Stimulated activated CD8-positive, alpha-beta memory T cell treated with anti-CD3 and anti-CD28 coated beads, Interleukin-4, amount 100 ng/mL, for 1 hour (primary cell): ENCODE results near the gene EVX1.

Source experiments
- DNase-seq, 2 donors: peaks; one replicate each; pipeline ENCODE4 v3.0.0-alpha.2; 2020; ENCODE audit warnings: low read depth in 2 of 2, low spot score in 1 of 2

EVX1 gene

DNA sequence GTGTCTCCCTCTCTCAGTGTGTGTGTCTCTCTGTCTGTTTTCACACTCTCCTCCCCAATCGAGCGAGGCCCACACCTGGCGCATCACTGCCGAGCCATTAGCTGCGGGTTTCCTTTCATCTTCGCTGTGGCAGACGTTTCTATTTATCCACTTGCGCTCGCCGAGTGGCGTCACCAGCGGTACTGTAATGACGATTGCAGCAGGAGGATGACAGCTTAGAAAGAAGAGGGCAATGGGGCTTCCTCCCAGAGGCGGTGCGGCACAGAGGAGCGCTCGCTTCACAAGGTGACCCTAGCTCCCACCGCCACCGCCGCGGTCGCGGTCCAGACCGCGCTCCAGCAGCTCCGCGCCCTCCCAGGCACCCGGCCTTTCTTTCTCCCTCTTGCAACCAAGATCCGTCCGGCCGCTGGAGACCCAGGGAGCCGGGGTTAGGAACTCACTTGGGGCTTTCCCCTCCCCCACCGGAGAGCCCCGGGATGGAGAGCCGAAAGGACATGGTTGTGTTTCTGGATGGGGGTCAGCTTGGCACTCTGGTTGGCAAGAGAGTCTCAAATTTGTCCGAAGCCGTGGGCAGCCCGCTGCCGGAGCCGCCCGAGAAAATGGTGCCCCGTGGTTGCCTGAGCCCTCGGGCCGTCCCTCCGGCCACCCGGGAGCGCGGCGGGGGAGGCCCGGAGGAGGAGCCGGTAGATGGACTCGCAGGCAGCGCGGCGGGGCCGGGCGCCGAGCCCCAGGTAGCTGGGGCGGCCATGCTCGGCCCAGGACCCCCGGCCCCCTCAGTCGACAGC is at the start of gene EVX1:
Gene EVX1, plus strand, starts transcription at position 248 of the 785 bp plus-strand sequence. Its CDS starts 229 bp downstream, at position 477.
- DNase-seq, result no peak

DNA sequence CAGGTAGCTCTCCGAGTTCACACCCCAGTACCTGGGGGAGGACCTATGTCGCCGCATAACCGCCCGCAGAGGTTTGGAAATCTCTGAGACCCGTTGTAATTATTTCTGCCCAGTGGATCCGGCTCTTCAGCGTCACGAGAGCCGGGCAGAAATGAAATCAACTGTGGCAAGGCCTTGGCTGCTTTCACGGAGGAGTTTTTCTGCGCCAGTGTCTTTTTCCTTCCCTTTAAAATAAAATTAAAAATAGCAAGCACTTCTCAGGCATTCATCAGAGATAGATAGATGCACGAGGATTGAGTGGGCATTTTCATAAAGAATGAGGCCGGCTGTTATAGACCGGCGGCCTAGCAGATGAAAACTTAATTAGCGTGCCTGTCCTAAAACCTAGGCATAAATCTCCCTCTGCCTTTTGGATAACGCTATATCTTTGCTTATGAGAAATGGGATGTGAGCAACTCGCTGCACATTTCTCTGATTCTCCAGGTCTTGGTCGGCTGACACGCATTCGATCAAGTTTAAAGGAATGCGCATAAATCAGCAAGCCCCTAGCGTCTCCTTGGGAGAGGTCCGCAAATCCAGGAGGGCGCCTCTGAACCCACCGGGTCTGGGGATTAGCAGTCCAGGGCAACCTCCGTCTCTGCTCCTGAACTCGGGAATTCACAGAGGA is 49.1 kb upstream of the EVX1 start:
- no peak for DNase-seq

DNA sequence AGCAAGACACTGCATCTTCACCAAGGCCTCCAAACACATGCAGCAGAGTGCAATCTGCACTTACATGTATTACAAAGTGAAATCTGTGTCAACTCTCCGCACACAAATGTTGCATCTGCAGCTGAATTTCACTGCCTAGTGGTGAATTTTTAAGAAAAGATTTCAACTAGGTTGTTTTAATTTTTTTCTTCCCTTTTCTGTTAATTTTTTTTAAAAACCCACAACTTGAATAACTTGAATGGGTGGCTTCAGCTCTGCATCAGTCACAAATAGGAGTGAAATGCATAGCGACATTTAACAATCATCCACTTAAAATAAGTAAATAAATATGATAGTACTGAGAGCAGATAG is 48.6 kb upstream of the EVX1 start:
- DNase-seq, result no peak

DNA sequence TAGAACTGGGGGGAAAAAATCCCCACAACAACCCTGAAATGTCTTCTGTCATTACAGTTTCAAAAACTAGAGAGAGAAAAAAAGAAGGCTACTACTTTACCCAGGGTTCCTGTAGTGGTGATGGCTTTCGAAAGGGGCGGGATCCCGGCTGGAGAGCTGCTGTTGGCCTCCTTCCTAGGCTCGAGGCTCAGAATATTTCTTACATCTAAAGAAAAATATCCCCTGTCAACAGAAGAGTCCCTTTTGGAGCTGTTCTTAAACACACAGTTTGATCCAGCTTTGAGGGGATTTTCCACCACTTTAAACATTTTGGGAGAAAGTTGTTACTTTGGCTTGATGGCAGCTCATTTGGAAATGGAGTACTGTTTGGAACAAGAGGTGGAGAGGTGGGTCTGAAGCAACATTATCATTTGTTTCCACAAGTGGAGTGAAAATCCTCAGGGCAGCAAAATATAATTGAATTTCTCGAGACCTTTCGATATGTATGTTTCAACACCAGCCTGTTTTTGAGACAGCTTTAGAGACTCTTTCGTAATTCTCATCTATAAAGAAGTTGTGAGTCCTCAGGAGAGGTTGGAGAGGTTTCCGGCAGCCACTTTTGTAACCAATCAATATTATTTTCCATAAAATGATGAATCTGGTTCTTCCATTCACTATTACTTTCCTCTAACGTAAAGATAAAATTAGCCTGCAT is 47.8 kb upstream of the EVX1 start:
- no peak for DNase-seq

DNA sequence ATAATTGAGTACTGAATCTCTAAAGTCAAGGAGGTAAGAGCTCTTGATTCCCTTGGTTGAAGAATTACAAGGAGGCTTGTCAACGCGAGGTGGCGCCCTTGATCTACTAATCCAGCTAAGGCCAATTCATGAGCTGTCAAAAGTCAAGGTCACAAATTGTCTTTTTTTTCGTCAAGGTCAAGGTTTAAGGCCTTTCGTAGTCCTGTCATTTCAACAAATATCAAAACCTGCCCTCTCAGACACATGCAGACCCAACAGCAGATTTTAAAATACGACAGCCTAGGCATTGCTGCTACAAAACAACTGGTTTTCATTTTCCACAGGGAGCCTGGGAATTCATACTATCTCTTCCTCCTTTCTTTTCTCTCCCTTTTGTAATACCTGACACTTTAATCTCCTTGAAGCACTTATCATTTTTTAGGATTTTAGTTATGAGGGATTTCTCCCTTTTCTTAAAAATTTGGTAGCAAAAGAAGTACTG is 46.3 kb upstream of the EVX1 start:
- DNase-seq, result peak; percentile 58 to 75

DNA sequence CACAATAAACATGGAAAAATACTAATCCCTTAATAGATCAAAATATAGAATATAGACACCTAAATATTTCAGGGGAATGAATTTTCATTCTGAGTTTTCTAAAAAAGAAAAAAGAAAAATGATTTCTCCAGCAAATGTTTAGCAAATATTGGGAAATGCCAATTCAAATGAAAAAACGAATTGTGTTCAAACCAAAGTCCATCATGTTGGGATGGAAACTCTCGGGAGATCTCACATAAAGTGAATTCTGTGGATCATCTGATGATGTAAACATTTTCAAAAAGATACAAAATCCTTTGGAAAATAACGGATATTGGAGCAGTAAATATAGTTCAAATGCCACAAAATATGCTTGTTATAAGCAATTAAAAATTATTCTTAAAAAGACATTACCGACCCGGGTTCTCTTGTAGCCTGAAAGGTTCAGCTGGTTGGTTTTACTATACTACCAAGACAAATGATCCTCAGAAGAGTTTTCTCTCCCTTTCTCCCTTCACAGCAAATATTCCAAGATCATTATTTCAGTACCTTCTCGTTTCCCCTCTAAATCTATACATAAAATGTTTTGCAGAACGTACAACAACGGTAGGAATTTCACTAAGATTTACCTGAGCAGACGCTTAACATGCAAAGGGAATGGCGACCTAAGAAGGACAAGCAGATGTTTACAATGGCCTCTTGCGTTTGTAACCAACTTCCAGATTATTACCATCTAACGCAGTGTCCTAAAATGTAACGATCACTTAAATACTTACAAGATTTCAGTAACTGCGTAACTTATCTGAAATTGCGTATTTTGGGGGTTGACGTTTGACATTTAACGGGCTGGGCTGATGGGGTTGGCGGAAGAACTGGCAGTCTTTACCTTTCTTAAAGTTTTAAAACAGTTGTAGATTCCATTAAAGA is 45.2 kb upstream of the EVX1 start:
- DNase-seq, result no peak

DNA sequence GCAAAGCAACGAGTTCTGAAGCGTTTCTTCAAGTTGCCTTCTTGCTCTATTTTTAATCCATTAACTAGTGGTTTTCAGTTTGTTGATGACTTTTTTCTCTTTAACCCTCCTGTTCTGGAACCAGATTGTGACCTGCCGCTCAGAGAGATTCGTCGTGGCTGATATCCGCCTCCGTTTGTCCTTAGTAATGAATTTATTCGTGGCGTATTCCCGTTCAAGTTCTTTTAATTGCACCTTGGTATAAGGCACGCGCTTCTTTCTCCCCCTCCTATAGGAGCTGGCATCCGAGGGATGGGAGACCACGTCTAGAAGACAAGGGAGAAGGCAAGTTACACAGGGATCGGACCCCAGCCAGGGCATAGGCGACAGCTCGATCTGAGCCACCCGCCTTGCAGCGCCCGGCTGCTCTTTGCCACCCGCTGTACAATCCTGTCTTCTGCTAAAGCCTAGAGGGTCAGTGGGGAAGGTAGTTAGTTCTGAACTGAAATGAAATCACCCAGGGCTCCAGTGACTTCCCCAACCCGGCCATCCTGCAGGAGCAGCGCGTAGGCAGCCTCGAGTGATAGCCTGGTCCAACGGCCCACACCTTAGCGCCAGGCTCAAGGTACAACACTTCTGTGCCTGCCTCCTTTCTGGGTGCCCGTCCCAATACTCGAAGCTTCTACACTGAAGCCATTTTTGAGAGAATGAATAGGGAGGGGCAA is 44.3 kb upstream of the EVX1 start:
- no peak for DNase-seq

DNA sequence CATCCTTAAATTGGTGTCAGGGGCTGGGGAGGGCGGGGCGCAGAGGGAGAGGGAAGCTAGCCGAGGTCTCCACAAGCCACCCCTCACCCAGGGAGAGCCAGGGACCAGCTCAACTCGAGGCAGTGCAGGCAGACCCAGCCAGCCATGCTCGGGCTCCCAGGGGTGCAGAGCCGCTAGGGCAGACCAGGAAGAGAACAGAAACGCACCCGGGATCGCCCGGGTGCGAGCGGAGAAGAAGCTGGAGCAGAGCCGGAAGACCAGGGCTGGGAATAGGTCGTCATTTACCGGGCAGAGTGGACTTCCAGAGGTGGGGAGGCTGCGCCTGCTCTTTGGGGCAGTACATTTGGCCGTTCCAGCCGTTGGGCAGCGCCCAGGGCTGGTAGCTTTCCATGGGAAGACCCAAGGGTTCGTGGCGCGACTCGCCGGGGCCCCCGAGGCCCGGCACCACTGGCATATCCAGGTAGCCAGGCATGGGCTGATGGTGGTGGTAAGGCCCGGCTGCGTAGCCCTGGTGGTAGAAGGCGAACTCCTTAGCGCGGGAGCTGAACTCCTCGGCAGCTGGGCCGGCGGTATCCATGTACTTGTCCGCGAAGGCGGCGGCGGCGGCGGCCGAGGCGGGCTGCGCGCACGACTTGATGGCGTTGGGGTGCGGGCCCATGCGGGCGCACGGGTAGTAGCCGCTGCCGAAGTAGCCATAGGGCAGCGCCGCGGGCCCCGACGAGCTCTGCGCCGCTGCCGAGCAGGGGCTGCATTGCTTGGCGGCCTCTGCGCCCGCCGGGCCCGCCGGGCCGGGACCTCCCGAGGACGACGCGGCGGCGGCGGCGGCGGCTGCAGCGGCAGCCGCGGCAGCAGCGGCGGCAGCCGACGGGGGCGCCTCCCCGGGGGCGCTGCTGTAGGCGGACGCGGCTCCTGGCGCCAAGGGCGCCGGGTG is 43.5 kb upstream of the EVX1 start:
- DNase-seq, result no peak

DNA sequence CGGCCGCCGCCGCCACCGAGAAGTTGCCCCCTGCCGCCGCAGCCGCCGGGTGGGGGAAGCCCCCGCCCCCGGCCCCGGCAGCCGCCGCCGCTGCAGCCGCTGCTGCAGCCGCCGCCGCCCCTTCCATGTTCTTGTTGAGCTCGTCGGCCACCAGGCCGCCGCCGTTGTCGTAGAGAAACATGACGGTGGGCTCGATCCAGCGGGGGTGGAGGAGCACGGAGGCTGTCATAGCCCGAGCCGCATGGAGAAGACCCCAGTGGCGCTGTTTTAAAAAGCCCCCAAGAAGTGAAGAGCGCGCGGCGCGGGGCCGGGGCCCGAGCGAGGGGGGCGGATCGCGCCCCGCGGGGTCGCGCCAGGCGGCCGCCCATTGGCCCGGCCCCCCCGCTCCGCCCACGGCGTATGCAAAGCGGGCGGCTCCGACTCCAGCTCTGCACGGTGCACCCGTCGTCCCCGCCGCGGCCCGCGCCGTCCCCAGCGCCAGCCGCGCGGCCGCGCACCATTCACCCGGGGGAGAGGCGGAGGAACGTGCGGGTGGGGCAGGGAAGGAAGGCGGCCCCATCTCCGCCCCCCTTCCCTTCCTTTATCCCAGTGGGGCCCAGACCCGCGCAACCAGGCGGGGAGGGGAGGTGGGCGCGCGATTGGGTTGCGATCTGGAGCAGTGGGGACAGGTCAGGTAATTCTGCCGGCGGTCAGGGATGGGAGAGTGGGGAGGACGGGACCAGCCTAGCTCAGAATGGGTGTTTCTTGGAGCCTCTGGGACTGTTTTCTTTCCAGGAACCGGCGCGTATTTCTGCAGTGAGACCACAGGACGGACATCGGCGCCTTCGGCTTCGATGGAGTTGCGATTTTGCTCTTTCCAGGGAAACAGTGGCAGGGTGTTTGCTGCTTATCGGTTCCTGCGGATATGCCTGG is 42.5 kb upstream of the EVX1 start, which contains the start of gene HOXA13:
Gene HOXA13, minus strand, starts transcription at position 243 of the 912 bp plus-strand sequence. Its CDS starts 14 bp downstream, at position 229.
- DNase-seq, result no peak

DNA sequence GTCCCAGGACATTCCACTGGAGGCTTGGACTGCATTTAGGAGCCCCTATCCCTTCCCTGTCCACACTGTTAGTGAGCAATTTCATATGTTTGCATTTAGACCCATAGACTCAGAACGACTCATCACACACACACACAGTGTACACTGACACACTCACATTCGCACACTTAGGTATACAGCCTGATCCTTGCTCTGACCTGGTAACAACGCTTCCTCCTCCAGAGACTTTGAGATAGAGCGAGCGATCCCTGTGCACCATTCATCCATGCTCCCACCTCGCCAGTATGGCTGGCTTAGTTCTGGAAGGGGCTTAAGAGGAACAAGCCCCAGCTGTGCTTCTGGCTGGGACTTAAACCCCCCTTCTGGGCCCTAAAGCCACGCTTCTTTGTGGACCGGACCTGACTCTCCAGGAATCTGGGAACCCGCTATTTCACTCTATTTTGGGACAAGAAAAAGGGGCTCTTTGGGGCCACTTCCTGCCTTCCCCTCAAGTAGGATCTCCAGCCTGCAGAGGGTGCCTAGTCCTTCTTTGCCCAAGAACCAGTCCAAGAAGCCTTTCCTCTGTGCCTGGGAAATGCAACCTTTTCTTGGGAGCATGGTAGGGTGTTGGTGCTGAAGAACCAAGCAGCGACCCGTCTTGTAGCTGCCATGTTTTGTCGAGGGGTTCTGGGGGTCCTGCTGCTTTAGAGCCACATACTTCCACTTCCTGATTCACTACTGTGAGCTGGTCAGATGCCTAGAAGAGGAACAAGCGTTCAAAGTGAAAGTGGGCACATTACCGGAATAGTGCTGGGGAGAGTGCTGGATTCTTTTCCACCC is 41.6 kb upstream of the EVX1 start:
- no peak for DNase-seq

DNA sequence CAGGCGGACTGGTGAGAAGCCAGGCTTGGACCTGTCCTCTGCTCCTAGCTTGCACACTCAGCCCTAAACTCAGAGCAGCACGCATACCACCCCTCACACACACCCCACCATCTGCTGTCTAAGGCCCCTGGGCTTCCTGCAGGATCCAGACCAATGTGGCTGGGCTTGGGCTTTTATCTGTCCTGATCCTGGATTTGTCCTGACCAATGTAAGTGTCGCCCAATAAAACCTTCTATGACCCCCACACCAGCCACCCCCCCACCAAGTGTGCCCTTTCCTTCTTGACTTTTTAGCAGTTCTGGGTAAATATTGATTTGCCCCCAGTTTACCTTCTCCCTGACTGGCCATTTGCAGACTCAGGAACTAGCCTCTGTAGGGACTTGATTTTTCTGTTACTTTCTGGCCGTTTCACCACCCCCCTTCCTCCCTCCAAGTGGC is 41.0 kb upstream of the EVX1 start:
- DNase-seq, result no peak

DNA sequence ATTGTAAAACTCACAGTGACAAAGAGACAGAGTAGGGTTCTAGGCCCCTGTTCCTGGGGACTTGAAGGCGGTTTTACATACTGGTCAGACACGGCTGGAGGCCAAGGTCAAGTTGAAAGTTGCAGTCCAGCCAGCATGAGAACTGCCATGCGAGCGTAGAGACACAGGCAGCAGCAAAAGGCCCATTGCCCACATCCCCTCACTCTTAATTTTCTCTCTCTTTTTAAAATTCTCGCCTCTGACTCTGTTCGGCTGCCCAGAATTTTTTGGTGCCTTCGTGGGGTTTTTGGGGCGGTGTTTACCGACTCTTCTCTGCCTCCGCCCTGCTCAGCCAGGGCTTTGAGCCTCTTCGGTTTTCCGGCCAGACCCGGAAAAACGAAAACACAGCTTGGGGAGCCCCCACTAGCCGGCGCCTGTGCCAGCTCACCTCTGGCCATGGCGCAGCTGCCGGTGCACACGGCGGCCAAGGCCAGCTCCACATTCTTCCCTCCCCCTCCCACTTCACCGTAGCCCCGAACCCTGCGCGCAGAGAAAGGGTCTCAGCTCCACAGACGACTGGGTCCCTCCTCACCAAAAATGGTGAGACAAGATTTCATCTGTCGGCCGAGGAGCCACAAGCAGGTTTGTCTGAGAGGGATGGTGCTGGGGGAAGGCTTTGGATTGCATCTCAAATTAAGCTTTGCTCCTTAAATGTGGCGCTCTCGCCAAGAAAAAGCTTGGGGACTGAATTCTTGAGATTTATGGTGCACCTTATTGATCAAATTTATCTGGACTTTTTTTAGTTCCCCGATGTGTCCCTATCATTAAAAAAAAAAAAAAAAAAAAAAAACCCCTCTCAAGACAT is 40.4 kb upstream of the EVX1 start:
- no peak for DNase-seq

DNA sequence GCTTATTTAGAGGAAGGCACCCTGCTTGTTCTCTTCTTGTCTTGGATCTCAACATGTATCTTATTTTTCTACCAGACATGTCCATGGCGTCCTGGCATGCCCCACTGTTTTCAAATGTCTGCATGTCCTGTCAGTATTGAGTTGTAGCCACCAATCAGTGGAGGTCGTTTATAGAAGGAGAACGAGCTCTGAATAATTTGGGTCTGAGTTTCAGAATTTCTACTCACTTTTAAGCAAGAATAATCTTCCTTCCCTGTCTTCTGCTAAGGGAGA is 39.8 kb upstream of the EVX1 start:
- DNase-seq, result no peak

DNA sequence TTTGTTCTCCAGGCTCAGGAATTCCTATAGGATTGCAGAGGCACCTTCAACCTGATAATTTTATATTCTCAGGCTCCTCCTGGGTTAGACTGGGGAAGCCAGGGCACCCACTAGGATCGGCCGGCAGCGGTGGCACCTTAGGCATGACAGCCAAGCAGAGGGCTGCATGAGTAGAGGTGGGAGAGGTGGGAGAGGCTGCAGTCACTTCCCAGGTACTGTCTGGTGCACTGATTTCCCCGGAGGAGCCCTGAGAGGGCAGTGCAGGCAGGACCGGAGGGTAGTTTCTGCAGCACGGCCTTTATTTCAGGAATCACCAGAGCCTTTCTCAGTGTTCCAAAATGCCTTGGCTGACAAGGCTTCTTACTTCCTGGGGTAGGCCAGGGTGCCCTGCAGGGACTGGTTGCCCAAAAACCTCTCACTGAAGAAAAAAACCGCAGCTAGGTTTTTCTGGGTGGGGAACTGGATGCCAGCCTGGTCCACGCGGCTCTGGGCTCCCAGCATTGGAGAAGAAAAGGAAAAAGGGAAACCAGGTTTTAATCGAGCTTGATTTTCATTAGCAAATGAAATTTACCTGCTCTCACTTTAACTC is 39.1 kb upstream of the EVX1 start:
- DNase-seq, result no peak

DNA sequence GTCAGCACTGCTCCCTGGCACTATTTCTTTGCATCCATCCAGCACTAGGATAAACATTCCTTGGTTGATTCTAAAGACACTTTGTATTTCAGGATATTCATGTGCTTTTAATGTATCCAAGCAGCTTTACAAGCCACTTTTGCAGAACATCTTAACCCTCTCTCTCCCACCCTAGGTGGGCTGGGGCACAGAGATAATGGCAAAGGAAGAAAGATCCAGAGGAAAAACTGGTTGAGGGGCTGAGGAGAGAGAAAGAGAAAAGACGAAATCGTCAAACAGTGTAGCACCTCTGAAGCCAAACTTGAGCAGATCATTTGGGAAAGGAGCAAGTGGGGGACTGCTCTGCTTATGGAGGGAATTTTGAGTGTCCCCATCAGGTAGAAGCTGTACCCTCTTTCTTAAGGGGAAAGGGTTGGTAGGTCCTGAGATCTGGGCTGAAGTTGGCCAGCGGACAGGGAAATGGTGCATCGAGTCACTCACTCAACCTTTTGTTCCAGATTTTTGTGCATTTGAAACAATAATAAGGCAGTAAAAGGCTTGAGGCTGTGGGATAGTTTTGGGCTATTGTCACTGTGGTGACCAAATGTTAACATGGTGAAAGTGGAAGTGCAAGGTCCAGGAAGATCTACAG is 38.5 kb upstream of the EVX1 start:
- no peak for DNase-seq

DNA sequence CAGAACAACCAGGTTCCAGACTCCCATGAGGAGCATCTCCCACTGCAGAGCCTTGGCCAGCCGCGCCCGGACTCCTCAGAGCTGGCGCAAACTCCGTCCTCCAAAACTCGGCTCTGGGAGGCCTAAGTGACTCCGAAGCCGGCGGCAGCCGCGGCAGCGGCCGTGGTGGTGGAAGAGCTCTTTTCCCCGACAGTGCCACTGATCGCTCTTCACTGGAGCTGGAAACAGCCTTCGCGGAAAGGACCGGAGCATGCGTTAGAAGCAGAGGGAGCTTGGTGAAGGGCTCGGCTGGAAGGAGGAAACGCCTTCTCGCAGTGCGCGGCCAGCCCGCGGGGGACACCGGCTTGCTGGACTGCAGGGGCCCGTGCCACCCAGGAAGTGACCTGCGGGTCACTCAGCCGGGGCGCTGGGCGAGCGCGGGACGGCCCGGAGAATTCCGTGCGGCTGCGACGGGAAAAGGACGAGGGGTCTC is 37.7 kb upstream of the EVX1 start:
- no peak for DNase-seq
